Activated CD4-positive, alpha-beta T cell treated with anti-CD3 and anti-CD28 coated beads for 36 hours (primary cell): ENCODE results near the gene DNAI4. TPM values are rescaled to one million over a fixed set of nuclear protein-coding genes. Genes with fewer than 3 reads are reported as not detected.
"Not testable (repeated sequence)": the region's sequence is repeated elsewhere in the genome, so short reads cannot be mapped to it uniquely, and the experiment has no call there.

Source experiments
- ATAC-seq: fragments of 200-7000 bp; cut with Tn5 transposase; one replicate; pipeline ENCODE4 v1.10.0; 2021; ENCODE audit warnings: mild to moderate bottlenecking, moderate library complexity
- CTCF ChIA-PET: fragments of 350-600 bp; sonication (Branson Sonifier 250); formaldehyde crosslinking; loops from one replicate; lab custom pipeline; 2021; ENCODE audit warnings: antibody characterized with exemption; lab: Charles Lee
- POLR2A ChIA-PET: fragments of 350-600 bp; sonication (Branson Sonifier 250); formaldehyde crosslinking; loops from one replicate; lab custom pipeline; 2021; ENCODE audit warnings: antibody characterized with exemption, inconsistent platforms; lab: Charles Lee
- DNase-seq: peaks from one replicate; pipeline ENCODE4 v3.0.0-alpha.2; 2020
- H3K27ac Mint-ChIP-seq: one replicate; pipeline ENCODE4 v1.8.0; 2021; ENCODE audit warnings: mixed read lengths
- H3K27me3 Mint-ChIP-seq: one replicate; pipeline ENCODE4 v1.8.0; 2021; ENCODE audit warnings: mixed read lengths
- H3K36me3 Mint-ChIP-seq: one replicate; pipeline ENCODE4 v1.8.0; 2021; ENCODE audit warnings: low read depth, mixed read lengths
- H3K4me1 Mint-ChIP-seq: one replicate; pipeline ENCODE4 v1.8.0; 2021; ENCODE audit warnings: mixed read lengths
- H3K4me3 Mint-ChIP-seq: one replicate; pipeline ENCODE4 v1.8.0; 2021; ENCODE audit warnings: mild to moderate bottlenecking, moderate library complexity, mixed read lengths
- H3K9me3 Mint-ChIP-seq: one replicate; pipeline ENCODE4 v1.8.0; 2021; ENCODE audit warnings: low read depth, mixed read lengths
- intact Hi-C, 2 experiments: fragments of 100-400 bp; cut with DNase I in 1 of 2; cut with micrococcal nuclease in 1 of 2; formaldehyde crosslinking; loops; one replicate each; pipeline versions ENCODE4 v1.14.2 to v1.15.1; 2022 to 2024; cut with DNase I, micrococcal nuclease
- total RNA-seq, 2 experiments: library from RNA; stranded (reverse); gene quantifications; one replicate each; pipeline ENCODE4 v1.2.3, GENCODE V29; 2021

Gene DNAI4
- total RNA-seq, 2 experiments from 2014 or later: 0.87 to 3.6 TPM

- CTCF ChIA-PET: no interaction called here
- Mint-ChIP-seq H3K27ac (no peak overlapping the region), H3K4me1 (peaks cover 4% of the 10 kb centered on the region), H3K9me3 (no peaks in the 10 kb centered on the region), H3K4me3 (no peak overlapping the region), H3K27me3 (no peaks in the 10 kb centered on the region), H3K36me3 (no peaks in the 10 kb centered on the region)
- DNase-seq (no peak), ATAC-seq (no peak)
- POLR2A ChIA-PET: no interaction called here
- intact Hi-C loops: no loop called here
Observed at GRCh38 chr1:66834926-66835325, 89.7 kb downstream of the DNAI4 start.

- Mint-ChIP-seq H3K27me3 (no peaks in the 10 kb centered on the region), H3K4me1 (peaks cover 2% of the 10 kb centered on the region), H3K27ac (no peak overlapping the region), H3K9me3 (no peaks in the 10 kb centered on the region), H3K36me3 (no peaks in the 10 kb centered on the region), H3K4me3 (no peak overlapping the region)
- no peak for ATAC-seq
- CTCF ChIA-PET: no interaction called here
- no peak for DNase-seq
- intact Hi-C loops: no loop called here
- POLR2A ChIA-PET: no interaction called here
Observed at GRCh38 chr1:66833112-66833511, 91.5 kb downstream of the DNAI4 start.

GRCh38 chr1:66831529-66832239 lies 93.0 kb downstream of the DNAI4 start:
- Mint-ChIP-seq H3K4me1 (peaks cover 2% of the 10 kb centered on the region), H3K9me3 (no peaks in the 10 kb centered on the region), H3K27ac (no peak overlapping the region), H3K36me3 (no peaks in the 10 kb centered on the region), H3K27me3 (no peaks in the 10 kb centered on the region), H3K4me3 (no peak overlapping the region)
- ChIA-PET CTCF (interaction anchor here (0.7 kb wide), 1 partner anchor 68 kb away, joined by 5 read pairs; no protein-coding TSS in a partner anchor), POLR2A (no interaction called here)
- no peak for ATAC-seq
- DNase-seq: no peak
- intact Hi-C loops: no loop called here

- Mint-ChIP-seq H3K9me3 (no peaks in the 10 kb centered on the region), H3K27ac (no peak overlapping the region), H3K4me3 (no peak overlapping the region), H3K27me3 (no peaks in the 10 kb centered on the region), H3K4me1 (no peaks in the 10 kb centered on the region), H3K36me3 (no peaks in the 10 kb centered on the region)
- DNase-seq (no peak), ATAC-seq (no peak)
- intact Hi-C loops: no loop called here
- ChIA-PET CTCF (no interaction called here), POLR2A (no interaction called here)
Observed at GRCh38 chr1:66824771-66825170, 99.9 kb downstream of the DNAI4 start.

- ChIA-PET CTCF (no interaction called here), POLR2A (no interaction called here)
Observed at GRCh38 chr1:66809736-66810326, 114.8 kb downstream of the DNAI4 start.

GRCh38 chr1:66809245-66809644 lies 115.4 kb downstream of the DNAI4 start:
- Mint-ChIP-seq H3K36me3 (no peaks in the 10 kb centered on the region), H3K4me1 (no peaks in the 10 kb centered on the region), H3K4me3 (no peak overlapping the region), H3K9me3 (no peaks in the 10 kb centered on the region), H3K27me3 (no peaks in the 10 kb centered on the region), H3K27ac (no peak overlapping the region)
- ATAC-seq (no peak), DNase-seq (no peak)
- ChIA-PET POLR2A (no interaction called here), CTCF (no interaction called here)
- intact Hi-C loops: no loop called here

More at GRCh38 chr1:66809736-66810326, 114.8 kb downstream of the DNAI4 start:
- intact Hi-C loops: no loop called here
- H3K4me3 Mint-ChIP-seq: no peak overlapping the region
- H3K9me3 Mint-ChIP-seq: no peaks in the 10 kb centered on the region
- H3K36me3 Mint-ChIP-seq: no peaks in the 10 kb centered on the region
- no peaks in the 10 kb centered on the region for H3K4me1 Mint-ChIP-seq
- DNase-seq (no peak), ATAC-seq (no peak)
- no peak overlapping the region for H3K27ac Mint-ChIP-seq
- H3K27me3 Mint-ChIP-seq: no peaks in the 10 kb centered on the region

- H3K36me3 Mint-ChIP-seq, H3K4me3 Mint-ChIP-seq, H3K9me3 Mint-ChIP-seq, DNase-seq, H3K4me1 Mint-ChIP-seq, H3K27ac Mint-ChIP-seq, H3K27me3 Mint-ChIP-seq, CTCF ChIA-PET, ATAC-seq, POLR2A ChIA-PET: not testable (repeated sequence)
- intact Hi-C loops: loop anchor here in 1 of 2 experiments (2.0 kb wide), 1 partner anchor 65 kb away; no protein-coding TSS in a partner anchor
Observed at GRCh38 chr1:66795839-66796238, 128.8 kb downstream of the DNAI4 start.

- DNase-seq (no peak), ATAC-seq (no peak)
- Mint-ChIP-seq H3K9me3 (no peaks in the 10 kb centered on the region), H3K4me1 (peaks cover 19% of the 10 kb centered on the region), H3K27ac (no peak overlapping the region), H3K27me3 (no peaks in the 10 kb centered on the region), H3K36me3 (no peaks in the 10 kb centered on the region), H3K4me3 (no peak overlapping the region)
- POLR2A ChIA-PET: no interaction called here
- intact Hi-C loops: no loop called here
- CTCF ChIA-PET: no interaction called here
Observed at GRCh38 chr1:66791621-66792610, 132.7 kb downstream of the DNAI4 start.

- H3K9me3 Mint-ChIP-seq: peaks cover 2% of the 10 kb centered on the region
- H3K27me3 Mint-ChIP-seq: no peaks in the 10 kb centered on the region
- H3K4me3 Mint-ChIP-seq: peak overlapping the region; percentile 54
- intact Hi-C loops: loop anchor here (1.0 to 5.0 kb wide), 3 partner anchors 18 to 374 kb away; no protein-coding TSS in a partner anchor
- ATAC-seq (peak; percentile 99), DNase-seq (peak; percentile 81)
- POLR2A ChIA-PET: interaction anchor here (0.7 kb wide), 1 partner anchor 73 kb away, joined by 3 read pairs; no protein-coding TSS in a partner anchor
- CTCF ChIA-PET: interaction anchor here (0.6 to 0.7 kb wide), 3 partner anchors 26 to 829 kb away, joined by 3 to 4 read pairs (median 3); no protein-coding TSS in a partner anchor
- H3K36me3 Mint-ChIP-seq: no peaks in the 10 kb centered on the region
- peaks cover 25% of the 10 kb centered on the region for H3K4me1 Mint-ChIP-seq
- H3K27ac Mint-ChIP-seq: peak overlapping the region; percentile 49
Observed at GRCh38 chr1:66788231-66788939, 136.3 kb downstream of the DNAI4 start.

- Mint-ChIP-seq H3K27me3 (no peaks in the 10 kb centered on the region), H3K4me3 (no peak overlapping the region), H3K36me3 (no peaks in the 10 kb centered on the region), H3K4me1 (peaks cover 25% of the 10 kb centered on the region), H3K27ac (peak overlapping the region; percentile 49), H3K9me3 (peaks cover 2% of the 10 kb centered on the region)
- ChIA-PET POLR2A (no interaction called here), CTCF (interaction anchor here (0.6 to 1.7 kb wide), 5 partner anchors 22 to 828 kb away, joined by 3 to 5 read pairs (median 3); no protein-coding TSS in a partner anchor)
- ATAC-seq: no peak
- DNase-seq: no peak
- intact Hi-C loops: loop anchor here (1.0 to 5.0 kb wide), 4 partner anchors 17 to 375 kb away; no protein-coding TSS in a partner anchor
Observed at GRCh38 chr1:66787641-66788040, 137.0 kb downstream of the DNAI4 start.
